H4 (cell line): ENCODE results near the gene VMO1. TPM values are rescaled to one million over a fixed set of nuclear protein-coding genes. Genes with fewer than 3 reads are reported as not detected.

Source experiments
- total RNA-seq: library from RNA; depleted of rRNA; stranded (reverse); fragments of >200 nt; shearing (Covaris generic); gene quantifications from 2 replicates; pipeline ENCODE4 v1.2.3, GENCODE V29; 2014; rRNA removed

Gene VMO1
- total RNA-seq, 1 experiment from 2014 or later = not detected

Other genes with a start within 250 kb of the VMO1 start
- gene MYBBP1A, start 231.0 kb downstream of the VMO1 start, total RNA-seq = 15.0 and 16.4 TPM in 2 replicates
- gene GGT6, start 225.8 kb downstream of the VMO1 start, total RNA-seq = not detected in 2 replicates
- gene SMTNL2, start 201.8 kb downstream of the VMO1 start, total RNA-seq = 0.08 TPM in 1 of 2 replicates, not detected in the other
- not detected in 2 replicates for gene ALOX15, start 144.7 kb downstream of the VMO1 start, total RNA-seq
- gene PELP1, start 82.2 kb downstream of the VMO1 start, total RNA-seq = 4.1 and 4.4 TPM in 2 replicates
- gene ARRB2, start 75.7 kb downstream of the VMO1 start, total RNA-seq = 2.4 and 4.1 TPM in 2 replicates
- 15.8 and 24.0 TPM in 2 replicates for gene MED11, start 54.9 kb downstream of the VMO1 start, total RNA-seq
- gene ZMYND15, start 46.5 kb downstream of the VMO1 start, total RNA-seq = not detected in 2 replicates
- 1.5 and 7.3 TPM in 2 replicates for gene CXCL16, start 46.4 kb downstream of the VMO1 start, total RNA-seq
- not detected in 2 replicates for gene TM4SF5, start 14.5 kb downstream of the VMO1 start, total RNA-seq
- gene GLTPD2, start 2.6 kb upstream of the VMO1 start, total RNA-seq = not detected in 2 replicates
- gene PSMB6, start 9.8 kb upstream of the VMO1 start, total RNA-seq = 186 and 232 TPM in 2 replicates
- 5.0 and 11.7 TPM in 2 replicates for gene PLD2, start 20.8 kb upstream of the VMO1 start, total RNA-seq
- 7.4 and 8.4 TPM in 2 replicates for gene MINK1, start 47.0 kb upstream of the VMO1 start, total RNA-seq
- gene C17orf107, start 113.2 kb upstream of the VMO1 start, total RNA-seq = 0.08 TPM in 1 of 2 replicates, not detected in the other
- 0.04 and 0.14 TPM in 2 replicates for gene CHRNE, start 116.7 kb upstream of the VMO1 start, total RNA-seq
- not detected in 2 replicates for gene GP1BA, start 145.9 kb upstream of the VMO1 start, total RNA-seq
- 64.1 and 70.8 TPM in 2 replicates for gene SLC25A11, start 153.7 kb upstream of the VMO1 start, total RNA-seq
- gene RNF167, start 153.9 kb upstream of the VMO1 start, total RNA-seq = 15.1 and 17.3 TPM in 2 replicates
- 738 and 894 TPM in 2 replicates for gene PFN1, start 162.2 kb upstream of the VMO1 start, total RNA-seq
- 1.7 and 4.7 TPM in 2 replicates for gene ENO3, start 164.8 kb upstream of the VMO1 start, total RNA-seq
- 24.0 and 32.2 TPM in 2 replicates for gene SPAG7, start 181.5 kb upstream of the VMO1 start, total RNA-seq
- gene CAMTA2, start 201.3 kb upstream of the VMO1 start, total RNA-seq = 0.90 and 0.97 TPM in 2 replicates
- gene INCA1, start 211.2 kb upstream of the VMO1 start, total RNA-seq = 0.23 and 0.39 TPM in 2 replicates
- 9.9 and 13.0 TPM in 2 replicates for gene KIF1C, start 211.6 kb upstream of the VMO1 start, total RNA-seq
- gene SLC52A1, start 249.1 kb upstream of the VMO1 start, total RNA-seq = not detected in 2 replicates